NCI-H345 (cell line): ENCODE data around the gene GID8.

Source experiments
- DNase-seq: peaks from one replicate; lab custom pipeline; 2025; lab: John Stamatoyannopoulos, UW

The GID8 gene

DNA sequence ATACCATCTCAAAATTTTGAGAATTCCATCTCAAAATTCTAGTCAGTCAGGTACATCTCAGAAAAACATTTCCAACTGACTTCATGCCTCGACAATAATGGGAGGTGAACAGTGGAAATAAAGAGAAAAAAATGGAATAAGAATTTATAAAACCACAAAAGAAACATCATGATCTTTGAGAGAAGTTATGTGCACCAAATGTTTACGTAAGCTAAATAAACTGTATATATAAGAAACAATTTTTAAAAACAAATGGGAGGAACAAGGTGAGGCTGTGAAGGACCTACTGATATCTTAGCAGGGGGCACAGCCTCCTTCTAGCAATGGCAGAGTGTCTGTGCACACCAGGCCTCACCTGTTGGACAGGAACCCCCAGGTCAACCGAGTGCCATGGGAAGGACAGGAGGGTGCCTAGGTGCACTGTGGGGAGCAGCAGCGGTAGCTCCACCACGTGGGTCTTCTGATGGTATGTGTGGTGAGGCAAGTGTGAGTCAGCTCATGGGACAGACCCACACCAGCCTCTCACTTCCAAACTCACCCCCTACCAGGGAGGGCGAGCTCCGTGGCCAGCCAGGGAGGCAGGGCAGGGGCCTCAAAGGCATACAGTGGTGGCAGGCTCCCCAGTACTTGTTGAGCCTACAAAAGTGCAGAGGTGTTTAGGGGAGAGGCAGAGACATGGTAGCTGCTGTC, 34.9 kb upstream of the GID8 start:
- DNase-seq: no peak

- DNase-seq: no peak
These were observed 32.3 kb upstream of the GID8 start for GRCh38 chr20:62905536-62906117.

DNA sequence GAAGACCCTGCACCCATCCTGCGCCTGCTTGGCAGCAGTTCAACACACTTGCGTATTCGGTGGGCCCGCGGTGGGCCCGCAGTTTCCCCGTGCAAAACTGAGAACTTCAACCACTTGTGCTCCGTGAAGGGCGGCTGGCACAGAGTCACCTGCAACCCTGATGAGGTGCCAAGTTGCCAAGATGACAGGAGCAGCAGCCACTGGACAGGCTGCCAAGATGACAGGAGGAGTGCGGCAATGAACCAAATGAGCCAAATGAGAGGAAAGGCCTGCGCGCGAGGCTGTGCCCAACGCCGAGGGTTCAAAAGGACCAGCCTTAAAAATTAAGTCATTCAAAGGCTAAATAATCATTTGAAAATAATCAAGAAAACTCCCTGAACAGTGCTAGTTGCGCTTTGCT, 31.7 kb upstream of the GID8 start:
- no peak for DNase-seq

- DNase-seq: no peak
These were observed 31.1 kb upstream of the GID8 start for GRCh38 chr20:62906647-62907375.

- DNase-seq: no peak
These were observed 30.3 kb upstream of the GID8 start for GRCh38 chr20:62907384-62908317.

DNA sequence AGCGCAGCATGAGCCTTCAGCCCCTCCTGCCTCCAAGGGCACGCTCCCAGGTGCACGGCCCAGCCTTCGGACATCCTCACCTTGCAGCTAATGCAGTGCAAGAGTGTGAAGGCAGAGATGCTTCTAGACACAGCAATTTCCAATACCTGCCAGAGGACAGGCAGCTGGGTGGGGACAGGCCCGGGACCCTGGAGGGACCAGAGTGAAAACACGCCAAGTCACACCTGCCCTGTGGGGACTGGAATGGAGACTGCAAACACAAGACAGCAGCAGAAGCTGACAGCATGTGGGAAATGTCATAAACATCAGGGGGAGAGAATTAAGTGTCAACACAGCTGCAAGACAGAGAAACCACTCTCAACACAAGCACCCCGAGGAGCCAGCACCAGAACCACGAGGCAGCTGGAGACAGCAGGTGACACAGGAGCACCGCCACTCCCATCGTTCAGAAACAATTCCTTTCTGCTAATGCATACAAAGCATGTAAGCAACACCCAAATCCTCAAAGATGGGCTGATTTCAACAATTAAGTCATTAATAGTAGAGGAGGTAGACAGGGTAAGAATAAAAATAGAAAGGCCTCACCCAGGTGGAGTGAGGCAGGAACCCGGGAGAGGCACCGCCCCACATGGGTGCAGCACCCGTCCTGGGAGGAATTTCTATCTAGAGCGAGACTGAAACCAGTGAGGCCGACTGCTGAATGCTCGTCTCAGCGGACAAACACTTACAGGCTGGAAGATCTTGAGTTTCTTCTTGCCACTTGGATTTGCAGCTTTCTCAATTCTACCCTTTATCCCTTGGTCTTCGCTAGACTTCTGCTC, 28.8 kb upstream of the GID8 start:
- peak; percentile 91 for DNase-seq

DNA sequence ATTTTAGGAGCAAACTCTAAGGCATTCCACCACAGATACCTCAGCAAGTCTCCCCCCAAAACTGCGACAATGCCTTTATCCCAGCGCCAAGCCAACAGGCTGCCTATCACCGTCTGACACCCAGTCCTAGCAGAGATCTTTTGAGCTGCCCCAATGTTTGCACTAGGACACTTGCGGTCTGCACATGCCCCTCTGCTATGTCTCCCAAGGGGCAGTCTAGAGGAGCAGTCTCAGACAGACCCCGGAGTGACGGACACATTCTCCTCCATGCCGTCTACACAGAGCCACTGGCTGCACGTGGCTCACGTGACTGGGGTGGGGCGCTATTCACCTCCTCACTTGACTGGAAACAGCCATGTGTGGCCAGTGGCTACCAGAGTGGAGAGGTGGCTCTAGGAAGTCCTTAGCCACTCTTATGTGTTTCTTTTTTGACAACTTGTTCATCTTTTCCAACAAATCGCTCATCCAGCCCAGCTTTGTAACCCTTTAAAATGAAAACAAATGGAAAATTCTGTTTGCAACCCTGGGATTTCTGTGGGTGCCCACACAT, 27.7 kb upstream of the GID8 start:
- DNase-seq: no peak

GRCh38 chr20:62910777-62911497, 27.0 kb upstream of the GID8 start:
- DNase-seq: no peak

DNA sequence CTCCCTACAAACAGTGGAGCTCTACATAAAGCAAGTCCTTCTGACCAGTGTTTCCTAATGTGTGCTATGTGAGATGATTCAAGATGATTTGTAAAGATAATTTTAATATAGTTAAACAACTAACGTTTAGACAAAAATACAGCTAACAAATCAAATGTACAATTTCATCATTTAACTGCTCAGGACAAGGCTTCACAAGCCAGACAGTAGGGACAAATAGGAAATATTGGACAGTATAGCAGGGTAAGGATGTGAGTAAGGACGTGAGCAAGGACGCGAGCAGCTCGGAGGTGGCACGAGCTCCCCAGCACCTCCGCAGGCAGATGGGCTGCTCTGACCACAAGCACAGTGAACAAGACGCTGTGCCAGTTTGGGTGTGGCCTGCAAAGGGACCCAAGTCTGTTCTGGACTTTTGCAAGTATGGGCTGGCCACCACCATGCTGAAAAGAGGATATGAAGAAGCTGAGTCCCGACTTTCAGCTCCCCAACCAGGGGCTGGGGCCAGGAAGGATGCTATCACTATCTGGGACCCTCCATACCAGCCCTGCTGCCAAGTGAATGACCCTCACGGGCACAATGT, 26.2 kb upstream of the GID8 start:
- no peak for DNase-seq

GRCh38 chr20:62913043-62913630, 24.8 kb upstream of the GID8 start:
- no peak for DNase-seq

DNA sequence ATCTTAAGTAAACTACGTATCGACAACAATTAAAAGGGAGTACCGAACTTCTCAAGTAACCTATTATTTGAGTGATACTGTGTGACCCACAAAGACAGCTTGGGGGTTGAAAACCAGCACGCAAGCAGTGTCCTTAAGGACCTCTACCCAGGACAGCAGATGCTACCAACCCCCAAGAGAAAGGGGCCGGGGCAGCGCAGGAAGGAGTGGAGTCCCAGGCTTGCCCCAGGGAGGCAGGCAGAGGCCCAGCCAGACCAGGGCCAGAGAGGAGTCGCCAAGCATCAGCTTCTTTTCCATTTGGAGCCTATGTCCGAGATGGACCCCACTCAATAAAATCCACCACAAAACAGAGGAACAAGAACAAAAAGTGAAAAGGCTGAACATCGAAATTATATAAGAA, 23.5 kb upstream of the GID8 start:
- DNase-seq: no peak

- DNase-seq: peak; percentile 47
These were observed 22.9 kb upstream of the GID8 start for GRCh38 chr20:62914970-62915457.

DNA sequence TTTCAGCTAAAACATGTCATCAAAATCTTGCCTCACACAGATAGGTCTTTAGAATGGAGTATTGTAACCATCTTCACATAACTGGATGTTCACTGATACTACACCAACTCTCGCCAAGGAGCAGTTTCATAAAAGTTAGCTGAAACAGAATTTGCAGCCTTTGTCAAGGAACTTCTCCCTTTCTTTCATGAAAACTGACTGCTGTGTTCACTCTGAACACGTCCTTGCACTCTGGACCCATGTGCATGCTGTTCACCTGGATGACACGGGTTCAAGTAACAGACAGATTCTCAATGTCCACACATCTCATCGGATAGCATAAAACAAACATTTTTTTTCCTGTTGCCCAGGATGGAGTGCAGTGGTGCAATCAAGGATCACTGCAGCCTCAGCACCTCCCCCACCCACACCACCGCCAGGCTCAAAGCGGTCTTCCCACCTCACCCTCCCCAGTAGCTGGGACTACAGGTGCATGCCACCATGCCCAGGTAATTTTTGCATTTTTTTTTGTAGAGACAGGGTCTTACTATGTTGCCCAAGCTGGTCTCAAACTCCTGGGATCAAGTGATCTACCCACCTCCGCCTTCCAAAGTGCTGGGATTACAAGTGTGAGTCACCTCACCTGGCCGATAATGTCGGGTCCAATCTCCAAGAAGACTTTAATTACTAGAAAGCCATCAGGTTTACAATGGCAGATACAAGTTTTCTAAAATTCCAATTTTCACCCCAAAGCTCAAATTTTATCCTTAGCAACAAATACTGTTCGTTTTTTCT, 21.1 kb upstream of the GID8 start:
- no peak for DNase-seq

- DNase-seq: no peak
These were observed 20.2 kb upstream of the GID8 start for GRCh38 chr20:62917720-62918119.

- DNase-seq: no peak
These were observed 19.8 kb upstream of the GID8 start for GRCh38 chr20:62918147-62918546.

DNA sequence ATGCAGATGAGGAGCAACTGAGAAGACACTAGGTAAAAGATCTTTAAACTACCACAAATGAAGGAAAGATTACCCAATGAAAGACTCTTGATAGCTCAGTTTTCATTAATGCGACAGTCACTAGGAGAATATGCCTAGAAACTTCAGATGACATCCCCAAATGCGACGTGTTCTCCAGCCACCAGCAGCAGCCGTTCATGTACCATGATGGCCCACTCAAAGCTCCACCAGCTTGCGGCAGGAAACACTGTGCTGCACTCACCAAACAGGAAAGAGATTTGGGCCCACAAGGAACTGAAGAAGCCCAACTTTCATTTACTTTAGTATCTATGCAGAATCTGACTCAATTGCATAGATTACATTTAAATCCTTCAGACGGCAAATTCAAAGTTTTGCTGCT, 19.1 kb upstream of the GID8 start:
- DNase-seq: no peak

DNA sequence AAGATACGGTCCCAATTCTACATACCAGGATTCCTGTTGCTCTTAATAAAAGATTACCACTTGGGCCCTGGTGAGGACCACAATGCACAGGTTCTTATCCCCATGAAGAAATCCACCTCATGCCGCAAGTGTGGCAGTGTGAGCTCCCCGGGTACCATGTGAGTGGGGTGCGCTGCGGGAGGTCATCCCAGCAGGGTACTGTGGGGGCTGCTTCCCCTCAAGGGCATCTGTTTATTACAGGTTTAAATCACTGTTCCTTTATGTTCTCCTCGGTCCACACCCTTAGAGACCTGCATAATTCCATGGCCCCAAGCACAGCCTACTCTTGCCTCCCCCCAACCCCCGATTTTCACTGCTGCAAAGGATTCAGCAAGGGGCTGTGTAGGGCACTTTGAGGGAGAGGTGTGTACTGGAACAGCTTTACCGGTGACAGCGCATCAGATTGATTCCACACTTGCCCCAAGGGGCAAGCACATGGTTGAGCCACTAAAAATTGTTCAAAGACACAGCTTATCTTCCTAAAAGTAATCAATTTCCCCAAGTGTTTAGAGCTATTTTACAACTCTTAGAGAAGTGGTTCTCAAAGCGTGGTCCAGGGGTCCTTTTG, 17.8 kb upstream of the GID8 start:
- no peak for DNase-seq

DNA sequence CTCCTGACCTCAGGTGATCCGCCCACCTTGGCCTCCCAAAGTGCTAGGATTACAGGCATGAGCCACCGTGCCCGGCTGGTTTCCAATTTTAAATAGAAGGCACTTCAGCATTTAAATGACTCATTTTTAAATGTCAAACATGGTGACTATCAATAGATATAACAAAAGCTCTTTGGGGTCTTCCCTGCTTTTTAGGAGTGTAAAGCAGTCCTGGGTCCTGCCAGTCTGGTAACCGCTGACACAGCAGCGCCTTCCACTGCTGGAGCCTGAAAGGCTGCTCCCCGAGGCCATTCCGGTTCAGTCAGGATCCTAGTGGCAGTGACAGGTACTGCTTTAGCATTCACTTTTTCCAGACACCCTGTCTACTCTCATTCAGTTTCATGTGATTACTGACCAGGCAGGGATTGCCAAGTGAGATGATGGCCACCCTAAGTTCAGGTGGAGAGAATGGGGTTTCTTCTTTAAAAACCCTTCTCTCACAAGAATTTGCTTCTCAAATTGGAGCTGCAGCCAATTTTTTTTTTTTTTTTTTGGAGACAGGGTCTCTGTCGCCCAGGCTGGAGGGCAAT, 16.7 kb upstream of the GID8 start:
- DNase-seq: peak; percentile 61
